Activated naive CD4-positive, alpha-beta T cell treated with anti-CD3 and anti-CD28 coated beads, Interleukin-2, amount 50 U/mL, for 24 hours (primary cell): ENCODE results near the gene PPFIA3.
"Not testable (repeated sequence)": the region's sequence is repeated elsewhere in the genome, so short reads cannot be mapped to it uniquely, and the experiment has no call there.

Source experiments
- H3K27ac Mint-ChIP-seq: one replicate; pipeline ENCODE4 v1.8.0; 2021; ENCODE audit warnings: mild to moderate bottlenecking, mixed read lengths
- H3K27me3 Mint-ChIP-seq: one replicate; pipeline ENCODE4 v1.8.0; 2021; ENCODE audit warnings: mixed read lengths
- H3K36me3 Mint-ChIP-seq: one replicate; pipeline ENCODE4 v1.8.0; 2021; ENCODE audit warnings: mixed read lengths
- H3K4me1 Mint-ChIP-seq: one replicate; pipeline ENCODE4 v1.8.0; 2021; ENCODE audit warnings: mixed read lengths
- H3K4me3 Mint-ChIP-seq: one replicate; pipeline ENCODE4 v1.8.0; 2021; ENCODE audit warnings: mild to moderate bottlenecking, mixed read lengths
- H3K9me3 Mint-ChIP-seq: one replicate; pipeline ENCODE4 v1.8.0; 2021; ENCODE audit warnings: mixed read lengths

PPFIA3 gene

GRCh38 chr19:49165865-49166301, 46.5 kb downstream of the PPFIA3 start:
- Mint-ChIP-seq H3K4me1 (no peaks in the 10 kb centered on the region), H3K27me3 (peaks cover 5% of the 10 kb centered on the region), H3K27ac (no peak overlapping the region), H3K4me3 (no peak overlapping the region), H3K36me3 (no peaks in the 10 kb centered on the region), H3K9me3 (no peaks in the 10 kb centered on the region)

GRCh38 chr19:49167857-49168409, 48.6 kb downstream of the PPFIA3 start:
- Mint-ChIP-seq H3K27me3 (peaks cover 4% of the 10 kb centered on the region), H3K9me3 (no peaks in the 10 kb centered on the region), H3K27ac (no peak overlapping the region)

GRCh38 chr19:49168421-49168820, 49.1 kb downstream of the PPFIA3 start:
- H3K4me3 Mint-ChIP-seq, result no peak overlapping the region
- H3K4me1 Mint-ChIP-seq, result no peaks in the 10 kb centered on the region
- H3K27ac Mint-ChIP-seq, result no peak overlapping the region
- H3K9me3 Mint-ChIP-seq, result no peaks in the 10 kb centered on the region
- H3K36me3 Mint-ChIP-seq, result no peaks in the 10 kb centered on the region
- peaks cover 4% of the 10 kb centered on the region for H3K27me3 Mint-ChIP-seq

More at GRCh38 chr19:49167857-49168409, 48.6 kb downstream of the PPFIA3 start:
- no peaks in the 10 kb centered on the region for H3K4me1 Mint-ChIP-seq
- H3K36me3 Mint-ChIP-seq, result no peaks in the 10 kb centered on the region
- H3K4me3 Mint-ChIP-seq, result no peak overlapping the region

- Mint-ChIP-seq H3K27me3 (peaks cover 4% of the 10 kb centered on the region), H3K36me3 (no peaks in the 10 kb centered on the region), H3K9me3 (no peaks in the 10 kb centered on the region), H3K27ac (no peak overlapping the region), H3K4me1 (peaks cover 4% of the 10 kb centered on the region), H3K4me3 (no peak overlapping the region)
Measured at GRCh38 chr19:49173198-49173597, 53.9 kb downstream of the PPFIA3 start.

GRCh38 chr19:49180659-49181058, 61.3 kb downstream of the PPFIA3 start:
- peaks cover 6% of the 10 kb centered on the region for H3K36me3 Mint-ChIP-seq
- H3K9me3 Mint-ChIP-seq, result peaks cover 5% of the 10 kb centered on the region
- no peaks in the 10 kb centered on the region for H3K27me3 Mint-ChIP-seq
- H3K27ac Mint-ChIP-seq, result peak overlapping the region; percentile 26
- H3K4me3 Mint-ChIP-seq, result no peak overlapping the region
- peaks cover 4% of the 10 kb centered on the region for H3K4me1 Mint-ChIP-seq

GRCh38 chr19:49182010-49182847, 62.9 kb downstream of the PPFIA3 start:
- H3K9me3 Mint-ChIP-seq, H3K27me3 Mint-ChIP-seq, H3K27ac Mint-ChIP-seq, H3K4me3 Mint-ChIP-seq, H3K36me3 Mint-ChIP-seq, H3K4me1 Mint-ChIP-seq: not testable (repeated sequence)

GRCh38 chr19:49182848-49183375, 63.6 kb downstream of the PPFIA3 start:
- no peaks in the 10 kb centered on the region for H3K4me1 Mint-ChIP-seq
- no peak overlapping the region for H3K4me3 Mint-ChIP-seq
- peaks cover 6% of the 10 kb centered on the region for H3K36me3 Mint-ChIP-seq
- peaks cover 5% of the 10 kb centered on the region for H3K9me3 Mint-ChIP-seq
- H3K27ac Mint-ChIP-seq, result peak overlapping the region; percentile 75
- no peaks in the 10 kb centered on the region for H3K27me3 Mint-ChIP-seq

GRCh38 chr19:49186108-49186507, 66.8 kb downstream of the PPFIA3 start:
- Mint-ChIP-seq H3K27ac (no peak overlapping the region), H3K4me1 (peaks cover 16% of the 10 kb centered on the region), H3K9me3 (peaks cover 5% of the 10 kb centered on the region), H3K4me3 (no peak overlapping the region), H3K27me3 (no peaks in the 10 kb centered on the region), H3K36me3 (peaks cover 6% of the 10 kb centered on the region)

GRCh38 chr19:49188626-49189200, 69.4 kb downstream of the PPFIA3 start:
- H3K27me3 Mint-ChIP-seq, result no peaks in the 10 kb centered on the region
- H3K4me3 Mint-ChIP-seq, result no peak overlapping the region
- peaks cover 6% of the 10 kb centered on the region for H3K36me3 Mint-ChIP-seq
- H3K9me3 Mint-ChIP-seq, result peaks cover 5% of the 10 kb centered on the region
- H3K4me1 Mint-ChIP-seq, result peaks cover 16% of the 10 kb centered on the region
- H3K27ac Mint-ChIP-seq, result no peak overlapping the region

GRCh38 chr19:49189259-49189658, 69.9 kb downstream of the PPFIA3 start:
- peaks cover 16% of the 10 kb centered on the region for H3K4me1 Mint-ChIP-seq
- no peaks in the 10 kb centered on the region for H3K27me3 Mint-ChIP-seq
- no peak overlapping the region for H3K27ac Mint-ChIP-seq
- peaks cover 3% of the 10 kb centered on the region for H3K36me3 Mint-ChIP-seq
- H3K9me3 Mint-ChIP-seq, result peaks cover under 1% of the 10 kb centered on the region
- H3K4me3 Mint-ChIP-seq, result no peak overlapping the region

GRCh38 chr19:49190781-49191180, 71.4 kb downstream of the PPFIA3 start:
- Mint-ChIP-seq H3K4me1 (peaks cover 16% of the 10 kb centered on the region), H3K27ac (no peak overlapping the region), H3K9me3 (no peaks in the 10 kb centered on the region), H3K4me3 (no peak overlapping the region), H3K36me3 (no peaks in the 10 kb centered on the region), H3K27me3 (no peaks in the 10 kb centered on the region)

GRCh38 chr19:49193822-49194394, 74.6 kb downstream of the PPFIA3 start:
- Mint-ChIP-seq H3K4me3 (no peak overlapping the region), H3K36me3 (no peaks in the 10 kb centered on the region), H3K27me3 (no peaks in the 10 kb centered on the region), H3K9me3 (no peaks in the 10 kb centered on the region), H3K4me1 (peaks cover 16% of the 10 kb centered on the region), H3K27ac (no peak overlapping the region)

GRCh38 chr19:49194408-49194807, 75.1 kb downstream of the PPFIA3 start:
- H3K27me3 Mint-ChIP-seq, result no peaks in the 10 kb centered on the region
- H3K27ac Mint-ChIP-seq, result no peak overlapping the region
- H3K4me1 Mint-ChIP-seq, result peaks cover 11% of the 10 kb centered on the region
- H3K9me3 Mint-ChIP-seq, result no peaks in the 10 kb centered on the region
- H3K4me3 Mint-ChIP-seq, result no peak overlapping the region
- no peaks in the 10 kb centered on the region for H3K36me3 Mint-ChIP-seq

- H3K27ac Mint-ChIP-seq, result no peak overlapping the region
- H3K4me1 Mint-ChIP-seq, result no peaks in the 10 kb centered on the region
- H3K9me3 Mint-ChIP-seq, result no peaks in the 10 kb centered on the region
- H3K4me3 Mint-ChIP-seq, result no peak overlapping the region
- H3K36me3 Mint-ChIP-seq, result no peaks in the 10 kb centered on the region
- H3K27me3 Mint-ChIP-seq, result no peaks in the 10 kb centered on the region
Measured at GRCh38 chr19:49196527-49197240, 77.3 kb downstream of the PPFIA3 start.

- no peak overlapping the region for H3K27ac Mint-ChIP-seq
- no peaks in the 10 kb centered on the region for H3K36me3 Mint-ChIP-seq
- no peaks in the 10 kb centered on the region for H3K9me3 Mint-ChIP-seq
- H3K4me3 Mint-ChIP-seq, result no peak overlapping the region
- H3K4me1 Mint-ChIP-seq, result no peaks in the 10 kb centered on the region
- H3K27me3 Mint-ChIP-seq, result no peaks in the 10 kb centered on the region
Measured at GRCh38 chr19:49200238-49200862, 81.0 kb downstream of the PPFIA3 start.
